Measurements from ENCODE around the gene SMYD3. TPM values are rescaled to one million over a fixed set of nuclear protein-coding genes. Genes with fewer than 3 reads are reported as not detected.

Gene SMYD3
- total and polyA plus RNA-seq, 9 of the 15 experiments (the other 6 are each of a cell fraction or from before 2014, with no cell fraction given), result 128 to 440 (median 197) TPM

- TF ChIP-seq DIDO1 (tag; IDR thresholded peaks at IDR 0.05; ENCODE audit: low read depth) (peak; percentile 29; the same call in 1 of the 2 replicates), HNRNPL (IDR thresholded peaks at IDR 0.05; ENCODE audit: low read depth, low read length) (no peak), ZNF592 (IDR thresholded peaks at IDR 0.05) (peak; percentile 78), HIVEP1 (CRISPR knock-in tag; IDR thresholded peaks at IDR 0.05) (no peak), SMARCC2 (IDR thresholded peaks at IDR 0.05; ENCODE audit: low read depth) (peak; percentile 78; the same call in 1 of the 2 replicates), XRCC5 (IDR thresholded peaks at IDR 0.05; ENCODE audit: low read depth, low read length) (no peak), DPF2 (IDR thresholded peaks at IDR 0.05) (peak; percentile 96), CTBP1 (IDR thresholded peaks at IDR 0.05; ENCODE audit: borderline replicate concordance) (peak; percentile 94), MEIS2 (IDR thresholded peaks at IDR 0.05; ENCODE audit: partially characterized antibody) (peak; percentile 73), MYC (IDR thresholded peaks at IDR 0.05; ENCODE audit: low read depth, low read length) (peak; percentile 40; the same call in 1 of the 2 replicates), MYC (CRISPR knock-in tag; IDR thresholded peaks at IDR 0.05; ENCODE audit: borderline replicate concordance, low read depth) (no peak), FOXK2 (conservative IDR thresholded peaks at IDR 0.05 in 1 of 2, IDR thresholded peaks at IDR 0.05 in 1 of 2; ENCODE audit: low read depth in 2 of 2) (peak; percentile 5 to 30; a peak in 2 of 4 replicates), PATZ1 (CRISPR knock-in tag; IDR thresholded peaks at IDR 0.05; ENCODE audit: borderline replicate concordance) (0 out of 2 replicates have a peak, but pooled peaks have one; percentile 30), ZNF766 (CRISPR knock-in tag; conservative IDR thresholded peaks at IDR 0.05) (peak; percentile 73), ELF4 (CRISPR knock-in tag; IDR thresholded peaks at IDR 0.05) (peak; percentile 78; the same call in 1 of the 2 replicates), ZNF584 (CRISPR knock-in tag; IDR thresholded peaks at IDR 0.05; ENCODE audit: low read depth) (0 out of 2 replicates have a peak, but pooled peaks have one; percentile 65), CHAMP1 (IDR thresholded peaks at IDR 0.05) (peak; percentile 79; the same call in 1 of the 2 replicates)
- TF ChIP-seq, protein P1, sequence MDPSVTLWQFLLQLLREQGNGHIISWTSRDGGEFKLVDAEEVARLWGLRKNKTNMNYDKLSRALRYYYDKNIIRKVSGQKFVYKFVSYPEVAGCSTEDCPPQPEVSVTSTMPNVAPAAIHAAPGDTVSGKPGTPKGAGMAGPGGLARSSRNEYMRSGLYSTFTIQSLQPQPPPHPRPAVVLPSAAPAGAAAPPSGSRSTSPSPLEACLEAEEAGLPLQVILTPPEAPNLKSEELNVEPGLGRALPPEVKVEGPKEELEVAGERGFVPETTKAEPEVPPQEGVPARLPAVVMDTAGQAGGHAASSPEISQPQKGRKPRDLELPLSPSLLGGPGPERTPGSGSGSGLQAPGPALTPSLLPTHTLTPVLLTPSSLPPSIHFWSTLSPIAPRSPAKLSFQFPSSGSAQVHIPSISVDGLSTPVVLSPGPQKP (CRISPR knock-in tag; IDR thresholded peaks at IDR 0.05), result no peak
Observed at GRCh38 chr1:246182149-246182851, 324.8 kb downstream of the SMYD3 start (continued).

All from K562 (cell line).